ENCODE results near the gene DESI1.
"Not testable (repeated sequence)": the region's sequence is repeated elsewhere in the genome, so short reads cannot be mapped to it uniquely, and the experiment has no call there.

DESI1 gene

GRCh38 chr22:41576877-41577276 lies 44.0 kb downstream of the DESI1 start:
- Histone ChIP-seq H3K4me3 (ENCODE audit: low read length in 2 of 2) (no peak overlapping the region), H3K36me3 (ENCODE audit: control insufficient read depth in 2 of 2, insufficient read depth in 2 of 2, low read length in 2 of 2) (peaks cover 40 to 51% of the 10 kb centered on the region in 2 donors)

GRCh38 chr22:41575533-41575932 lies 45.3 kb downstream of the DESI1 start:
- no peak overlapping the region for H3K4me3 ChIP-seq (ENCODE audit: low read length in 2 of 2)
- H3K36me3 ChIP-seq (ENCODE audit: control insufficient read depth in 2 of 2, insufficient read depth in 2 of 2, low read length in 2 of 2) = peaks cover 39 to 51% of the 10 kb centered on the region in 2 donors
- H3K4me1 ChIP-seq (ENCODE audit: control insufficient read depth in 2 of 2, insufficient read depth in 2 of 2, low read length in 2 of 2) = peaks cover 0 to 2% of the 10 kb centered on the region in 2 donors
- H3K9ac ChIP-seq (ENCODE audit: low read depth in 1 of 2, low read length in 2 of 2) = no peak overlapping the region
- H3K9me3 ChIP-seq (ENCODE audit: control insufficient read depth in 2 of 2, low read length in 2 of 2) = no peaks in the 10 kb centered on the region
- H3K27ac ChIP-seq (ENCODE audit: low read depth in 2 of 2, low read length in 2 of 2) = no peak overlapping the region
- no peaks in the 10 kb centered on the region for H3K27me3 ChIP-seq (ENCODE audit: control insufficient read depth in 2 of 2, insufficient read depth in 2 of 2, low read length in 2 of 2)

More at GRCh38 chr22:41576877-41577276, 44.0 kb downstream of the DESI1 start:
- Histone ChIP-seq H3K4me1 (ENCODE audit: control insufficient read depth in 2 of 2, insufficient read depth in 2 of 2, low read length in 2 of 2) (peaks cover 0 to 2% of the 10 kb centered on the region in 2 donors), H3K9ac (ENCODE audit: low read depth in 1 of 2, low read length in 2 of 2) (no peak overlapping the region), H3K9me3 (ENCODE audit: control insufficient read depth in 2 of 2, low read length in 2 of 2) (no peaks in the 10 kb centered on the region), H3K27ac (ENCODE audit: low read depth in 2 of 2, low read length in 2 of 2) (no peak overlapping the region), H3K27me3 (ENCODE audit: control insufficient read depth in 2 of 2, insufficient read depth in 2 of 2, low read length in 2 of 2) (no peaks in the 10 kb centered on the region)

- H3K4me3 ChIP-seq (ENCODE audit: low read length in 2 of 2) = no peak overlapping the region
- no peaks in the 10 kb centered on the region for H3K27me3 ChIP-seq (ENCODE audit: control insufficient read depth in 2 of 2, insufficient read depth in 2 of 2, low read length in 2 of 2)
- no peaks in the 10 kb centered on the region for H3K9me3 ChIP-seq (ENCODE audit: control insufficient read depth in 2 of 2, low read length in 2 of 2)
- no peak overlapping the region for H3K9ac ChIP-seq (ENCODE audit: low read depth in 1 of 2, low read length in 2 of 2)
- peaks cover 33 to 45% of the 10 kb centered on the region in 2 donors for H3K36me3 ChIP-seq (ENCODE audit: control insufficient read depth in 2 of 2, insufficient read depth in 2 of 2, low read length in 2 of 2)
- H3K27ac ChIP-seq (ENCODE audit: low read depth in 2 of 2, low read length in 2 of 2) = no peak overlapping the region
- peaks cover 0 to 2% of the 10 kb centered on the region in 2 donors for H3K4me1 ChIP-seq (ENCODE audit: control insufficient read depth in 2 of 2, insufficient read depth in 2 of 2, low read length in 2 of 2)
These were observed 45.9 kb downstream of the DESI1 start for GRCh38 chr22:41574847-41575381.

GRCh38 chr22:41573677-41574076 lies 47.2 kb downstream of the DESI1 start:
- H3K27me3 ChIP-seq (ENCODE audit: control insufficient read depth in 2 of 2, insufficient read depth in 2 of 2, low read length in 2 of 2) = no peaks in the 10 kb centered on the region
- H3K27ac ChIP-seq (ENCODE audit: low read depth in 2 of 2, low read length in 2 of 2) = no peak overlapping the region
- no peaks in the 10 kb centered on the region for H3K9me3 ChIP-seq (ENCODE audit: control insufficient read depth in 2 of 2, low read length in 2 of 2)
- H3K9ac ChIP-seq (ENCODE audit: low read depth in 1 of 2, low read length in 2 of 2) = no peak overlapping the region
- no peak overlapping the region for H3K4me3 ChIP-seq (ENCODE audit: low read length in 2 of 2)
- peaks cover 0 to 2% of the 10 kb centered on the region in 2 donors for H3K4me1 ChIP-seq (ENCODE audit: control insufficient read depth in 2 of 2, insufficient read depth in 2 of 2, low read length in 2 of 2)
- H3K36me3 ChIP-seq (ENCODE audit: control insufficient read depth in 2 of 2, insufficient read depth in 2 of 2, low read length in 2 of 2) = peaks cover 22 to 33% of the 10 kb centered on the region in 2 donors

- not testable (repeated sequence) for H3K9me3 ChIP-seq (ENCODE audit: control insufficient read depth in 2 of 2, low read length in 2 of 2); H3K27ac ChIP-seq (ENCODE audit: low read depth in 2 of 2, low read length in 2 of 2); H3K27me3 ChIP-seq (ENCODE audit: control insufficient read depth in 2 of 2, insufficient read depth in 2 of 2, low read length in 2 of 2); H3K4me1 ChIP-seq (ENCODE audit: control insufficient read depth in 2 of 2, insufficient read depth in 2 of 2, low read length in 2 of 2); H3K4me3 ChIP-seq (ENCODE audit: low read length in 2 of 2); H3K9ac ChIP-seq (ENCODE audit: low read depth in 1 of 2, low read length in 2 of 2)
- peaks cover 11 to 19% of the 10 kb centered on the region in 2 donors for H3K36me3 ChIP-seq (ENCODE audit: control insufficient read depth in 2 of 2, insufficient read depth in 2 of 2, low read length in 2 of 2)
These were observed 48.5 kb downstream of the DESI1 start for GRCh38 chr22:41572305-41572704.

- H3K27me3 ChIP-seq (ENCODE audit: control insufficient read depth in 2 of 2, insufficient read depth in 2 of 2, low read length in 2 of 2) = no peaks in the 10 kb centered on the region
- H3K9ac ChIP-seq (ENCODE audit: low read depth in 1 of 2, low read length in 2 of 2) = no peak overlapping the region
- H3K4me3 ChIP-seq (ENCODE audit: low read length in 2 of 2) = no peak overlapping the region
- H3K9me3 ChIP-seq (ENCODE audit: control insufficient read depth in 2 of 2, low read length in 2 of 2) = no peaks in the 10 kb centered on the region
- no peak overlapping the region for H3K27ac ChIP-seq (ENCODE audit: low read depth in 2 of 2, low read length in 2 of 2)
- H3K4me1 ChIP-seq (ENCODE audit: control insufficient read depth in 2 of 2, insufficient read depth in 2 of 2, low read length in 2 of 2) = peaks cover 0 to 2% of the 10 kb centered on the region in 2 donors
- peaks cover 6 to 14% of the 10 kb centered on the region in 2 donors for H3K36me3 ChIP-seq (ENCODE audit: control insufficient read depth in 2 of 2, insufficient read depth in 2 of 2, low read length in 2 of 2)
These were observed 49.1 kb downstream of the DESI1 start for GRCh38 chr22:41571786-41572185.

- peaks cover 0 to 2% of the 10 kb centered on the region in 2 donors for H3K4me1 ChIP-seq (ENCODE audit: control insufficient read depth in 2 of 2, insufficient read depth in 2 of 2, low read length in 2 of 2)
These were observed 50.6 kb downstream of the DESI1 start for GRCh38 chr22:41570221-41570620.

GRCh38 chr22:41568811-41569210 lies 52.0 kb downstream of the DESI1 start:
- no peaks in the 10 kb centered on the region for H3K4me1 ChIP-seq (ENCODE audit: control insufficient read depth in 2 of 2, insufficient read depth in 2 of 2, low read length in 2 of 2)
- no peak overlapping the region for H3K4me3 ChIP-seq (ENCODE audit: low read length in 2 of 2)
- no peak overlapping the region for H3K27ac ChIP-seq (ENCODE audit: low read depth in 2 of 2, low read length in 2 of 2)
- H3K27me3 ChIP-seq (ENCODE audit: control insufficient read depth in 2 of 2, insufficient read depth in 2 of 2, low read length in 2 of 2) = no peaks in the 10 kb centered on the region
- H3K9ac ChIP-seq (ENCODE audit: low read depth in 1 of 2, low read length in 2 of 2) = no peak overlapping the region
- no peaks in the 10 kb centered on the region for H3K9me3 ChIP-seq (ENCODE audit: control insufficient read depth in 2 of 2, low read length in 2 of 2)
- H3K36me3 ChIP-seq (ENCODE audit: control insufficient read depth in 2 of 2, insufficient read depth in 2 of 2, low read length in 2 of 2) = no peaks in the 10 kb centered on the region

More at GRCh38 chr22:41570221-41570620, 50.6 kb downstream of the DESI1 start:
- Histone ChIP-seq H3K27ac (ENCODE audit: low read depth in 2 of 2, low read length in 2 of 2) (no peak overlapping the region), H3K27me3 (ENCODE audit: control insufficient read depth in 2 of 2, insufficient read depth in 2 of 2, low read length in 2 of 2) (no peaks in the 10 kb centered on the region), H3K36me3 (ENCODE audit: control insufficient read depth in 2 of 2, insufficient read depth in 2 of 2, low read length in 2 of 2) (peaks cover 3% of the 10 kb centered on the region in 2 donors), H3K9me3 (ENCODE audit: control insufficient read depth in 2 of 2, low read length in 2 of 2) (no peaks in the 10 kb centered on the region), H3K9ac (ENCODE audit: low read depth in 1 of 2, low read length in 2 of 2) (no peak overlapping the region), H3K4me3 (ENCODE audit: low read length in 2 of 2) (no peak overlapping the region)

- Histone ChIP-seq H3K4me1 (ENCODE audit: control insufficient read depth in 2 of 2, insufficient read depth in 2 of 2, low read length in 2 of 2) (no peaks in the 10 kb centered on the region), H3K36me3 (ENCODE audit: control insufficient read depth in 2 of 2, insufficient read depth in 2 of 2, low read length in 2 of 2) (no peaks in the 10 kb centered on the region), H3K9ac (ENCODE audit: low read depth in 1 of 2, low read length in 2 of 2) (no peak overlapping the region), H3K4me3 (ENCODE audit: low read length in 2 of 2) (no peak overlapping the region), H3K27me3 (ENCODE audit: control insufficient read depth in 2 of 2, insufficient read depth in 2 of 2, low read length in 2 of 2) (no peaks in the 10 kb centered on the region), H3K9me3 (ENCODE audit: control insufficient read depth in 2 of 2, low read length in 2 of 2) (no peaks in the 10 kb centered on the region), H3K27ac (ENCODE audit: low read depth in 2 of 2, low read length in 2 of 2) (no peak overlapping the region)
These were observed 53.4 kb downstream of the DESI1 start for GRCh38 chr22:41567512-41567768.

- H3K4me3 ChIP-seq (ENCODE audit: low read length in 2 of 2) = no peak overlapping the region
- H3K9me3 ChIP-seq (ENCODE audit: control insufficient read depth in 2 of 2, low read length in 2 of 2) = no peaks in the 10 kb centered on the region
- H3K9ac ChIP-seq (ENCODE audit: low read depth in 1 of 2, low read length in 2 of 2) = no peak overlapping the region
- peaks cover 0 to 8% of the 10 kb centered on the region in 2 donors for H3K27me3 ChIP-seq (ENCODE audit: control insufficient read depth in 2 of 2, insufficient read depth in 2 of 2, low read length in 2 of 2)
- H3K4me1 ChIP-seq (ENCODE audit: control insufficient read depth in 2 of 2, insufficient read depth in 2 of 2, low read length in 2 of 2) = no peaks in the 10 kb centered on the region
- no peaks in the 10 kb centered on the region for H3K36me3 ChIP-seq (ENCODE audit: control insufficient read depth in 2 of 2, insufficient read depth in 2 of 2, low read length in 2 of 2)
- no peak overlapping the region for H3K27ac ChIP-seq (ENCODE audit: low read depth in 2 of 2, low read length in 2 of 2)
These were observed 55.3 kb downstream of the DESI1 start for GRCh38 chr22:41565403-41566054.

All from mucosa of rectum (tissue), 2 donors.